BLaER1 treated with 17β-estradiol and CSF1 and Interleukin-3, amounts not matched to agents 10 nM and 100 nM (cell line): ENCODE data around the gene NAA38.

Experiments used
- H3K27ac ChIP-seq, 11 experiments: shearing (Covaris generic); formaldehyde crosslinking; 2 replicates each; pipeline ENCODE4 v1.8.1; 2022
- H3K27me3 ChIP-seq, 11 experiments: shearing (Covaris generic); formaldehyde crosslinking; 2 replicates each; pipeline ENCODE4 v1.8.1; 2022
- H3K36me3 ChIP-seq, 11 experiments: shearing (Covaris generic); formaldehyde crosslinking; 2 replicates each; pipeline ENCODE4 v1.8.1; 2022
- H3K4me1 ChIP-seq, 10 experiments: shearing (Covaris generic); formaldehyde crosslinking; 2 replicates each; pipeline ENCODE4 v1.8.1; 2022
- H3K4me2 ChIP-seq, 11 experiments: shearing (Covaris generic); formaldehyde crosslinking; 2 replicates each; pipeline ENCODE4 v1.8.1; 2022
- H3K4me3 ChIP-seq, 10 experiments: shearing (Covaris generic); formaldehyde crosslinking; 2 replicates each; pipeline ENCODE4 v1.8.1; 2022
- H3K9ac ChIP-seq, 11 experiments: shearing (Covaris generic); formaldehyde crosslinking; 2 replicates each; pipeline ENCODE4 v1.8.1; 2022
- H3K9me3 ChIP-seq, 11 experiments: shearing (Covaris generic); formaldehyde crosslinking; replicated peaks in 1 of 11; 2 replicates each; pipeline ENCODE4 v1.8.1; 2022
- H4K20me1 ChIP-seq, 11 experiments: shearing (Covaris generic); formaldehyde crosslinking; 2 replicates each; pipeline ENCODE4 v1.8.1; 2022
- Cebpa-rat ChIP-seq, 11 experiments: shearing (Covaris generic); IDR thresholded peaks; 2 replicates each; pipeline ENCODE4 v1.8.1; 2022

NAA38 gene

GRCh38 chr17:7852262-7852670 lies 5.1 kb downstream of the NAA38 start:
- no peak for TF ChIP-seq Cebpa-rat (IDR thresholded peaks at IDR 0.05)
- Histone ChIP-seq H3K36me3 (peaks cover 59 to 79% (median 71%) of the 10 kb centered on the region in 11 experiments), H3K4me1 (peaks cover 30 to 44% (median 36%) of the 10 kb centered on the region in 10 experiments), H3K27me3 (no peaks in the 10 kb centered on the region), H3K9me3 (no peaks in the 10 kb centered on the region), H3K9ac (peak overlapping the region in 6 of 11 experiments; percentile 3 to 55 (median 20); a peak in 7 of 22 replicates), H3K4me3 (no peak overlapping the region), H3K4me2 (peak overlapping the region in 9 of 11 experiments; percentile 5 to 78 (median 66); a peak in 15 of 22 replicates), H4K20me1 (peaks cover 45 to 81% (median 52%) of the 10 kb centered on the region in 11 experiments), H3K27ac (no peak overlapping the region; a peak in 1 of 22 replicates)

GRCh38 chr17:7851438-7852261 lies 5.7 kb downstream of the NAA38 start:
- TF ChIP-seq Cebpa-rat (IDR thresholded peaks at IDR 0.05) = no peak
- Histone ChIP-seq H3K9me3 (no peaks in the 10 kb centered on the region), H3K27ac (no peak overlapping the region), H3K27me3 (no peaks in the 10 kb centered on the region), H3K4me3 (peak overlapping the region in 8 of 10 experiments; percentile 4 to 61 (median 42); a peak in 11 of 20 replicates), H3K9ac (peak overlapping the region in 7 of 11 experiments; percentile 15 to 57 (median 21); a peak in 8 of 22 replicates), H3K4me1 (peaks cover 30 to 44% (median 36%) of the 10 kb centered on the region in 10 experiments), H4K20me1 (peaks cover 50 to 86% (median 58%) of the 10 kb centered on the region in 11 experiments), H3K4me2 (peak overlapping the region; percentile 54 to 85 (median 68)), H3K36me3 (peaks cover 65 to 86% (median 77%) of the 10 kb centered on the region in 11 experiments)

- Histone ChIP-seq H3K36me3 (peaks cover 72 to 93% (median 84%) of the 10 kb centered on the region in 11 experiments), H3K4me3 (peak overlapping the region in 7 of 10 experiments; percentile 28 to 61 (median 46); a peak in 6 of 20 replicates), H3K27me3 (no peaks in the 10 kb centered on the region), H3K9ac (peak overlapping the region in 7 of 11 experiments; percentile 3 to 57 (median 15); a peak in 4 of 22 replicates), H3K4me1 (peaks cover 26 to 36% (median 29%) of the 10 kb centered on the region in 10 experiments), H3K9me3 (no peaks in the 10 kb centered on the region), H4K20me1 (peaks cover 55 to 86% (median 66%) of the 10 kb centered on the region in 11 experiments), H3K27ac (no peak overlapping the region), H3K4me2 (peak overlapping the region; percentile 54 to 85 (median 68))
- no peak for TF ChIP-seq Cebpa-rat (IDR thresholded peaks at IDR 0.05)
Measured at GRCh38 chr17:7850701-7851437, 6.5 kb downstream of the NAA38 start.

GRCh38 chr17:7849751-7850504 lies 7.4 kb downstream of the NAA38 start:
- Histone ChIP-seq H3K27ac (no peak overlapping the region), H3K36me3 (peaks cover 79 to 95% (median 86%) of the 10 kb centered on the region in 11 experiments)

GRCh38 chr17:7849130-7849750 lies 8.1 kb downstream of the NAA38 start:
- H3K4me1 ChIP-seq = peaks cover 23 to 31% (median 26%) of the 10 kb centered on the region in 10 experiments
- H3K36me3 ChIP-seq = peaks cover 74 to 88% (median 81%) of the 10 kb centered on the region in 11 experiments
- H4K20me1 ChIP-seq = peaks cover 70 to 95% (median 82%) of the 10 kb centered on the region in 11 experiments
- no peaks in the 10 kb centered on the region for H3K27me3 ChIP-seq
- H3K9me3 ChIP-seq = no peaks in the 10 kb centered on the region
- no peak overlapping the region for H3K27ac ChIP-seq
- H3K4me3 ChIP-seq = no peak overlapping the region
- peak overlapping the region in 3 of 11 experiments; percentile 8 to 46 (median 22); a peak in 2 of 22 replicates for H3K9ac ChIP-seq
- TF ChIP-seq Cebpa-rat (IDR thresholded peaks at IDR 0.05) = no peak
- H3K4me2 ChIP-seq = no peak overlapping the region

More at GRCh38 chr17:7849751-7850504, 7.4 kb downstream of the NAA38 start:
- Histone ChIP-seq H3K4me1 (peaks cover 23 to 35% (median 28%) of the 10 kb centered on the region in 10 experiments), H3K4me3 (no peak overlapping the region), H3K9ac (peak overlapping the region in 6 of 11 experiments; percentile 8 to 46 (median 21); a peak in 4 of 22 replicates), H3K9me3 (no peaks in the 10 kb centered on the region), H3K4me2 (no peak overlapping the region), H3K27me3 (no peaks in the 10 kb centered on the region), H4K20me1 (peaks cover 65 to 88% (median 75%) of the 10 kb centered on the region in 11 experiments)
- no peak for TF ChIP-seq Cebpa-rat (IDR thresholded peaks at IDR 0.05)

- H3K4me1 ChIP-seq = peaks cover 23 to 31% (median 26%) of the 10 kb centered on the region in 10 experiments
- H3K36me3 ChIP-seq = peaks cover 69 to 83% (median 76%) of the 10 kb centered on the region in 11 experiments
- no peaks in the 10 kb centered on the region for H3K27me3 ChIP-seq
- no peak overlapping the region for H3K4me3 ChIP-seq
- H3K27ac ChIP-seq = no peak overlapping the region
- peaks cover 73 to 94% (median 83%) of the 10 kb centered on the region in 11 experiments for H4K20me1 ChIP-seq
- H3K4me2 ChIP-seq = no peak overlapping the region
- no peak overlapping the region; a peak in 1 of 22 replicates for H3K9ac ChIP-seq
- H3K9me3 ChIP-seq = no peaks in the 10 kb centered on the region
- TF ChIP-seq Cebpa-rat (IDR thresholded peaks at IDR 0.05) = no peak
Measured at GRCh38 chr17:7848739-7849129, 8.6 kb downstream of the NAA38 start.

GRCh38 chr17:7848131-7848579 lies 9.2 kb downstream of the NAA38 start:
- H3K9ac ChIP-seq = peak overlapping the region in 1 of 11 experiments; percentile 11; a peak in 1 of 22 replicates
- H3K27me3 ChIP-seq = no peaks in the 10 kb centered on the region
- H3K4me2 ChIP-seq = no peak overlapping the region
- no peak overlapping the region for H3K4me3 ChIP-seq
- no peak for TF ChIP-seq Cebpa-rat (IDR thresholded peaks at IDR 0.05)
- H3K9me3 ChIP-seq = no peaks in the 10 kb centered on the region
- peaks cover 23 to 31% (median 27%) of the 10 kb centered on the region in 10 experiments for H3K4me1 ChIP-seq
- H3K36me3 ChIP-seq = peaks cover 63 to 77% (median 70%) of the 10 kb centered on the region in 11 experiments
- peaks cover 67 to 88% (median 81%) of the 10 kb centered on the region in 11 experiments for H4K20me1 ChIP-seq
- no peak overlapping the region for H3K27ac ChIP-seq
